ENCODE results near the gene TMCC2.
"Not testable (repeated sequence)": the region's sequence is repeated elsewhere in the genome, so short reads cannot be mapped to it uniquely, and the experiment has no call there.

Gene TMCC2

DNA sequence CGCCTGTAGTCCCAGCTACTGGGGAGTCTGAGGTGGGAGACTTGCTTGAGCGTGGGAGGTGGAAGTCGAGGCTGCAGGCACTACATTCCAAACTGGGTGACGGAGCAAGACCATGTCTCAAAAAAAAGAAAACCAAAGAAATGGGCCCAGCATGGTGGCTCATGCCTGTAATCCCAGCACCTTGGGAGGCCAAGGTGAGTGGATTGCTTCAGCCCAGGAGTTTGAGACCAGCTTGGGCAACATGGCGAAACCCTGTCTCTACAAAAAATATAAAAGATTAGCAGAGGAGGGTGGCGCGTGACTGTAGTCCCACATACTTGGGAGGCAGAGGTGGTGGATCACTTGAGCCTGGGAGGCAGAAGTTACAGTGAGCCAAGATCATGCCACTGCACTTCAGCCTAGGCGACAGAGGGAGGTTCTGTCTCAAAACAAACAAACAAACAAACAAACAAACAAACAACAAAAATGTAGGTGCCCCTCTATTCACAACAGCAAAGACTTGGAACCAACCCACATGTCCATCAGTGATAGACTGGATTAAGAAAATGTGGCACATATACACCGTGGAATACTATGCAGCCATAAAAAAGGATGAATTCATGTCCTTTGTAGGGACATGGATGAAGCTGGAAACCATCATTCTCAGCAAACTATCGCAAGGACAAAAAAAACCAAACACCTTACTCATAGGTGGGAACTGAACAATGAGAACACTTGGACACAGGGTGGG lies 53.1 kb downstream of the TMCC2 start:
- not testable (repeated sequence) for DNase-seq (ENCODE audit: low read depth in 2 of 2)

DNA sequence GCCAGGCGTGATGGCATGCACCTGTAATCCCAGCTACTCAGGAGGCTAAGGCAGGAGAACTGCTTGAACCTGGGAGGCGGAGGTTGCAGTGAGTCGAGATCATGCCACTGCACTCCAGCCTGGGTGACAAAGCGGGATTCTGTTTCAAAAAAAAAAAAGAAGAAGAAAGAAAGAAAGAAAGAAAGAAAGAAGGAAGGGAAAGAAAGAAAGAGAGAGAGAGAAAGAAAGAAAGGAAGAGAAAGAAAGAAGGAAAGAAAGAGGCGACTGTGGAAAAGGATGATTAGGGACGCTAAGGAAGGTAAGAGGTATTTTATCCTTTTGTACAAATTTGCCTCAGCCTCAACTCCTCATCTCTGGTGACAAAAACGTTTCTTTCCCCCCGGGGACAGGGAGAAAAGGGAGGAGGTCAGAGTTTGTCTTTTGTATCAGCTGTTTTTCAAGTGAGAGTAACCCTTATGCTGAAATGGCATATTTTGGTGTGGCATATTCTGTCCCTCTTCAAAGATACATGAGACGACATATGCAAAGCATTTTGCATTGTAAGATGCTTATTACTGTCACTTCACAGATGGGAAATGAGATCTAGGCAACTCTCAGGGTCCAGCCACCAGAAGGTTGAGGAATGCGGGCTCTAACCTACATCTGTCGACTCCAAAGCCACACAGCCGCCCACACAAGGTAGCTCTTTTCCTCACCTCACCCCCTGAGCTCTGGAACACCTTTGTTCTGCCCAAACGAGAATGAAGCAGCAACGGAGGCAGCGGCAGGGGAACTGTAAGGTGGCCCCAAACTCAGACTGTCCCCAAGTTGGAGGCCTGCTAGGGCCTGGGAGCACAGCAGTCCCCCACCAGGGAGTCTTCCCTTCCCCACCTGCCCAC lies 55.8 kb downstream of the TMCC2 start:
- DNase-seq (ENCODE audit: low read depth in 2 of 2), result no peak

- DNase-seq (ENCODE audit: low read depth in 2 of 2), result peak; percentile 81 to 83
Observed at GRCh38 chr1:205284420-205285144, 56.8 kb downstream of the TMCC2 start.

DNA sequence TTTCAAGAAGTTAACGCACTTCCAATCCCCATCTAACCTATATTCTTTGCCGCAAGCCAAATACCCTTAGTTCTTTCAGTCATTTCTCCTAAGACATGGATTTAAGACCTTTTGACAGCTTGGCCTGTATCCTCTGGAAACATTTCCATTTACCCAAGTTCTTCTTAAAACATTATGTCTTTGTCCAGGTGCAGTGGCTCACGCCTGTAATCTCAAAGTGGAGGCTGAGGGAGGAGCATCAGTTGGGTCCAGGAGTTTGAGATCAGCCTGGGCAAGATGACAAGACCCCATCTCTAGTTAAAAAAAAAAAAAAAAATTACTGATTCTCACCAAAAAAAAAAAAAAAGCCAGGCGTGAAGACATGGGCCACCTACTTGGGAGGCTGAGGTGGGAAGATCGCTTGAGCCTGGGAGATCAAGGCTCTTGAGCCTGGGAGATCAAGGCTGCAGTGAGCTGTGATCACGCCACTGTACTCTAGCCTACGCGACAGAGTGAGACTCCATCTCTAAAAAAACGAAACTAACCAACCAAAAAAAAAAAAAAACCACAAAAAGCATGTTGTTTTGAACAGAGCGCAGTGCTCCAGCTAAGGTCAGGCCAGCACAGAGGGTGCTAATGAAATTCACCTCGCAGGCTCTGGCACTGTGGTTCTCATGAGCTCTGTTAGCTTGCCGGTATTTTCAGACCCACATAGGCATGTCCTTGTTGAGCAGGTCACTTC lies 57.8 kb downstream of the TMCC2 start:
- DNase-seq (ENCODE audit: low read depth in 2 of 2), result peak; percentile 27 to 46

DNA sequence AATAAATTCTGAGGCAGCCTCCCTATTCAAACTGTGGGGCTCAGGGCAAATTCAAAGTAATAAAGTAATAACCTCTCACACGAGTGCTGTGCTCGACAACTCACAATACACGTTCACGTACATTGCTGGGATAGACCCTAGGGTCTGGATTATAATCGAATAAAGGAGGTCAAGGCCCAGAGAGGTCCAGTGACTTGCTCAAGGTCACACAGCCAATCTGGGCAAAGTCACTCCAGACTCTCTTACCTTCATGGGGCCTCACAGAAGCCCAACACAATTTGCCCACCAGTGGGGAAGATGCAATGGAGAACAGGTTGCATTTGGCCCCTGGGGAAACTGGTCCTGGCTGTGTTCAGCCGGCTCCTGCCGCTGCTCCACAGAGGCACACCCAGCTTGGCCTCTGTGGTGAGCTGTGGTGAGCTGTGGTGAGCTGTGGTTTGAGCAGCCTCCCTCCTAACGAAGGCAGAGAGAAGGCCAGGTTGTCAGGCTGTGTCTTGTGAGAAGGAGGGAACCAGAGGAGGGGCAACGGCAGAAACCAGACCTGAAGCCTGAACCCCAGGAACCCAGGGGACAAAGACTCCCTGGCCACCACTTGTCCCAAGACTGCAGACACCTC lies 58.7 kb downstream of the TMCC2 start:
- peak; percentile 41 to 45 for DNase-seq (ENCODE audit: low read depth in 2 of 2)

GRCh38 chr1:205287076-205287475 lies 59.3 kb downstream of the TMCC2 start:
- no peak for DNase-seq (ENCODE audit: low read depth in 2 of 2)

DNA sequence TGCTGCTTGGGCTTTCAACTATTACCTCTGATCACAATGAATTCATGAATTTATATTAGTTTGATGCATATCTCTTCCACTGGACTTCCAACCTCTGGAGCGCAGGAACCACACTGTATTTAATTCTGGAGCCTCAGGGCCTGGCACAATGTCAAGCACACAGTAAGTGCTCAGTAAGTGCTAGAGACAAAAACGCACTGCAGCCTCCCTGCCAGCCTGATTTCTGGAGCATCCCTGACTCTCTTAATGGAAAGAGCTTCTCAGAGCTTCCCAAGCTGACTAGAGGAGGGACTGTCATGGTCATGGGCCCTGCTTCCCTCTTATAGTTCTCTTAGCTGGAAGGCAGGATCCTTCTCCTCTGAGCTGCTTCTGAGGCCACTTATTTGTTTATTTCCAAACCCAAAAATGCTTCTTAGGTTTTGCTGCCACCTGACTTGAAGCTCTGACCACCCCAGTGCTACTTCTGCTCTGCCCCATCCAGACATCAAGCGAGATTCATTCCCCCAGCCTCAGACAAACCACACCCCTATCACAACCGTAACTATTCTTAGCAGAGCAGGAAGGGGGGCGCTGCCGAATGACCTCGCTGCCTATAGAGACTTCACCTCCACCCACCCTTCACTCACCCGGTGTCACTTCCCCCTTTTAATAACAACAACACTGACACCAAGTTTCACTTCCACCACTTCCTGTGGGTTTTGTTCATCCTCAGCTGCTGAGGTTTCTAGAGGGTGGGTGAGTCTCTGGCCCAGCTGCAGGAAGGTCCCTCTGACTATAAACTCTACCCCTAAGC lies 60.2 kb downstream of the TMCC2 start:
- peak; percentile 79 to 81 for DNase-seq (ENCODE audit: low read depth in 2 of 2)

- no peak for DNase-seq (ENCODE audit: low read depth in 2 of 2)
Observed at GRCh38 chr1:205291596-205291995, 63.9 kb downstream of the TMCC2 start.

GRCh38 chr1:205293350-205294074 lies 65.8 kb downstream of the TMCC2 start:
- DNase-seq (ENCODE audit: low read depth in 2 of 2), result no peak

DNA sequence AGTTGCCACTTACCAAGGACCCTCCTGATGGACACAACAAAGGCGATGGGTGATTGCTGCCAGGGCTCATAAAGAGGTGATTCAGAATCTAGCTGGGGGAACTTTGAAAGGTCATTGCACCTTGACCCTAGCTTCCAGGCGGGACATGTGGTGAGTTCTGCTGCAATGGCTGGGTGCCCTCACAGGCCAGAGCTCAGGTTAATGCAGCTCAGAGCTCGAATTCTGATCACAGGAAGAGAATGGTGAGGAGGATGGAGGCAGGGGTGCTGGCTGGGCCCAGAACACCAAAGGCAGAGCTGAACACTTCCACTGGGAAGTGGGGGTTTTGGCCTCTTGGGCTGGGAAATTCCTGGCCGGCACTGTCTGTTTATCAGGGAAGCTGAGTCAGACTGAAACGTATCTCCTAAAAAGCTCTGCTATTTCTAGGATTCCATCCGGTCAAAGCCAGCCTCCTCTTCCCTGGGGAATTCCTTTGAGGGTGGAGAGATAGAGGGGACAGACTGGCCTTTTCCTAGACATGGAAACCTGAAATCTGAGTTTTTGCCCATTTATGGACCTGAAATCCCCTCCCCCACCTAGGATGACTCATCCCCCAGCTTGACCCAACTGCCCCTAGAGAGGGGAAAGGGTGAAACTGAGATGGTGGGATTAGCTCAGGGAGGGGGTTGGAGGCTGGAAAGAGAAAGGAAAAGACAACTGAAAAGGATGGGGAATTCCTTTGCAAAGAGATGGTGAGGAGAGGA lies 66.6 kb downstream of the TMCC2 start:
- no peak for DNase-seq (ENCODE audit: low read depth in 2 of 2)

- no peak for DNase-seq (ENCODE audit: low read depth in 2 of 2)
Observed at GRCh38 chr1:205294934-205295333, 67.2 kb downstream of the TMCC2 start.

DNA sequence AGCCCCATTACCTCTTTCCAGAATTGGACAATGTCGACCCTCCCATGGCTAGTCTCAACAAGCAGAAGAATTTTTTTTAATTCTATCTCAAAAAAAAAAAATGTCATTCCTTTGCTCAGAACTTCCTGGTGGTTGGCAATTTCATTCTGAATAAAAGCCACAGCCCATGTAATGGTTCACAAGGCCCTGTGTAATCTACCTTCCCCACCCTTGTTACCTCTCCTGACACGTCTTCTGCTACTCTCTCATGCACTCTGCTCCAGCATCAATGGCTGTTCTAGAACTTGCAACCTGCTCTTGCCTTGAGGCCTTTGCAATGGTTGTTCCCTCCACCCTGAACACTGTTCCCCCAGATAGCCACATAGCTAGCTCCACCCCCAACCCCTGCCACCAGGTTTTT lies 68.4 kb downstream of the TMCC2 start:
- DNase-seq (ENCODE audit: low read depth in 2 of 2), result no peak

DNA sequence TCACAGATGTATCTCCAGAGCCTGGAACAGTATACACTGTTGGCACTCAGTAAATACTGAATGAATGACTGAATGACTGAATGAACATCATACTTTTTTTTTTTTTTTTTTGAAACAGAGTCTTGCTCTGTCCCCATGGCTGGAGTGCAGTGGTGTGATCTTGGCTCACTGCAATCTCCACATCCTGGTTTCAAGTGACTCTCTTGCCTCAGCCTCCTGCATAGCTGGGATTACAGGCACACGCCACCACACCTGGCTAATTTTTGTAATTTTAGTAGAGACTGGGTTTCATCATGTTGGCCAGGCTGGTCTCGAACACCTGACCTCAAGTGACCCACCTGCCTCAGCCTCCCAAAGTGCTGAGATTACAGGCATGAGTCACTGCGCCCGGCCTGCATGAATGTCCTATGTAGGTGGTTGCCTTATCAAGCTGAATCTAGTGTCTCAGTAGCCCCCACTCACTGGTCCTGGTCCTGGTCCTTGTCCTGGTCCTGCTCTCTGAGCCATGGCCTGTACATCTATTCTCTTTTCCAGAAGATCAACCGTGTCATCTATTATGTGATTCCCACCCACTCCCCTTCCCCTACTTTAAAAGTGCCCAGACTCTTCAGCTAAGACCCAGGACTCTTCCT lies 69.9 kb downstream of the TMCC2 start:
- not testable (repeated sequence) for DNase-seq (ENCODE audit: low read depth in 2 of 2)

DNA sequence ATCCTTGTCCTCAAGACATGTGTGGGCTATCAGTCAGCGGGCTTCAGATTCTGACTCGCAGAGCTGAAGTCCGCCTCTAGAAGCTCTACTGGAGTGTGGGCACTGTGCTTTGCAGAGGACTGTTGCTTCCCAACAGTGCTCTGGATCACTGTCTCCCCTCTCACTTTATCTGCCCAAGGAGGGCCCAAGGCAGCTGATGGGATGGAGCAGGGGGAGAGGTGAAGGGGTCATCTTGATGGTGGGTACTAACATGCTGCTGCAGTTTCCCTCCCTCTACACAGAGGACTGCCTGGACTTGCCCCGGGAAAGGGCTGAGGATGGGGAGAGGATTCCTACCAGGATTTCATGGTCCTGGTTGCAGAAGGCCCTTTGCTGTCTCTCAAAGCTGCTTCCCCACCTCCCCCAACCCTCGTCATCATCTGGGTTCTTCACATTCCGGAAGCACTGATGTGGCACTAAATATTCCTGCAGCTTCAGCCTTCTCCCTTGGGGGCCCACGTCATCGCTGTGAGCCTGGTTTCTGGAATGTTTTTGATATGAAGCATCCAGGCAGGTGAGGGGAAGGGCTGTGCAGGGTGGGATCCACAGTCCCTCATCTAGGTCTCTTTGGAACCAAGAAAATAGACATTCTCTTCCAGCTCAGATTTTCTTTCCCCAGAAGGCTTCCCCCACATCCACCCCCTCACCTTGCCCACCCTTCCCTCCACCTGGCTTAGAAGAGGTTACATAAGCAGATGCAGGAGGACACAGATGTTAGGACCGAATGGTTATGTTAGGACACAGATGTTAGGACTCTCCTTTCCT lies 70.6 kb downstream of the TMCC2 start:
- no peak for DNase-seq (ENCODE audit: low read depth in 2 of 2)

GRCh38 chr1:205300149-205300548 lies 72.4 kb downstream of the TMCC2 start:
- no peak for DNase-seq (ENCODE audit: low read depth in 2 of 2)

- DNase-seq (ENCODE audit: low read depth in 2 of 2), result no peak
Observed at GRCh38 chr1:205301205-205301821, 73.6 kb downstream of the TMCC2 start.

Data from stimulated activated CD8-positive, alpha-beta memory T cell treated with anti-CD3 and anti-CD28 coated beads, Interleukin-7, amount 100 ng/mL, for 4 hours (primary cell).